Smooth muscle cell of the brain vasculature (primary cell): ENCODE data around the gene PKP4.

Source experiments
- DNase-seq: peaks from one replicate; pipeline ENCODE4 v3.0.0-alpha.2; 2012; ENCODE audit warnings: low read depth, low spot score

Gene PKP4

DNA sequence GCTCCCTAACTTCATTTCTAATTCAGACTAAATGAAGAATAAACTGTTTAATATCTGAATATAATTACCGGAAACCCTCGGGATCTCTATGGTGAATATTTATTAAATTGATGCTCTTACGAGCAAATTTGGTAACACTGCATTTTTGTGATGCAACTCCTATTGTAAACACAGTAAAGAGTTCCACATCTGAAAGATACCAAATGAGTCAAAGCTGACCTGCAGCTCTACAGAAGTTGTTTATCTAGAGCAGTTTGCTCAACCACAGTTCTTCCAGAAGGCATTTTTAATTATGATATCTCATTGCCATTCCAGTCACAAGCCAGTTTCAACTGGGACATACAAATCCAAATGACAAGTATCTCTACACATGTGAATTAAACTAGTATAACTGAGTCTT, 129.7 kb downstream of the PKP4 start:
- DNase-seq = no peak

GRCh38 chr2:158589303-158589702, 132.6 kb downstream of the PKP4 start:
- DNase-seq = no peak

- DNase-seq = no peak
Measured at GRCh38 chr2:158598862-158599517, 142.2 kb downstream of the PKP4 start.

DNA sequence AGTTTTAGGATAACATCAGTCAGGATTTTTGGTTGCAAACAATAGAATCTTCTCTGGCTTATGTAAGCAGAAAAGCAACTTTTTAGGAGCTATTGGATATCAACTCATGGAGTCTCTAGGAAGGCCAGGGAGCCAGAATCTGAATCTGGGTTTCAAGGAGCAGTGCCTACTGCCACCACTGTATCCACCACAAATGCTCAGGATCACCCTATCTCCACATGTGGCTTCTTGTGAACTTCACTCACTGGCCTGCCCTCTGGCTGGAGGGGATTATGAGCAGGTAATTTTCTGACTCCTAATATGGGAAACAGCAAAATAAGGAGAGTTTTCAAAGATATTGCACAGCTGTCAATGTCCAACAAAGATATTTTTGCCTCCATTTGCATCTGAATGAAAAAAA, 142.9 kb downstream of the PKP4 start:
- no peak for DNase-seq

DNA sequence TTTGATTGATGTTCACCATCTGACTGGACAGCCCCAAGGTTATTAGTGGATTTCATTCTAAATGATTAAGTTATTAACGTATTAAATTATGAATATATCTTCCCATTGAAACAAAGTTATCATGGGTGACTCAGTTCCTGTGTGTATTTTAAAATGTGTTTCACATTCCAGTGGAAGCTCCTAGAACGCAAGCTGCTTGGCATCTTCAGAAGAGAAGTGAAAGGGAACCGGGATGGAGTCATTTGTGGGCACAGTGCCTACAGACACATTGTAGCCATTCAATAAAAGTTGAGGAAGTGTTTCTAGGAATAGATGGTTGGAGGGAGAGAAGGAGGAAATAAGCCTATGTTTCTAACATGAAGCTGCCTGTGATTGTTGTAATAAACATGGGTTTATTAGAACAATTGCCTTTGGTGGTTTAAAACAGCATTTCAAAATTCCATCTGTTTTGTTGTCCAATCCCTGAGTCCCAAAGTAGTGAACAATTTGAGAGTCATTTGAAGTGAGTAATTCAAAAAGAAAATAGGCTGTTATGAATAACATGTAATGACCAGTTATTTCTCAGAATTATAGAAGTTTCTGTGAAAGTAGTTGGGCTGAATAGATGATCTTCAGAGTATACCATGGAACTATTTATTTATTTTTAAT, 143.5 kb downstream of the PKP4 start:
- DNase-seq = peak; percentile 59

- DNase-seq = no peak
Measured at GRCh38 chr2:158602027-158602426, 145.3 kb downstream of the PKP4 start.

DNA sequence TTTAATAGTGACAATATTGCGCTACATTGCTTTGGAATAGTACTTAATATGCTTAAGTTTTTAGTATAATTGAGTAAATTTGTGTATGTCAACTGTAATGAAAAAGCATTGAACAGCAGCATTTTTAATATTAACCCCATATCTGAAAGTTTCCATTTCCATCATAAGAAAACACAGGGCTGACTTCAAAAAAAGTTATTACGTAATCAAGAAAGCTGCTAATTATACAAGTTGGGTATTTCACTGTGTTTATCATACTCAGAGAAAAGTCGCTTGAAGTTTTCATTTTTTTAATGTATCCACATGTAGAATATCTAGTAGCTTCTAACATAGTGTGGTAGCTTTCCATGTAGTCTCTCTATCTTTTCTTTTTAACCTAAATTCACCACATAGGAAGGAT, 146.5 kb downstream of the PKP4 start:
- no peak for DNase-seq

DNA sequence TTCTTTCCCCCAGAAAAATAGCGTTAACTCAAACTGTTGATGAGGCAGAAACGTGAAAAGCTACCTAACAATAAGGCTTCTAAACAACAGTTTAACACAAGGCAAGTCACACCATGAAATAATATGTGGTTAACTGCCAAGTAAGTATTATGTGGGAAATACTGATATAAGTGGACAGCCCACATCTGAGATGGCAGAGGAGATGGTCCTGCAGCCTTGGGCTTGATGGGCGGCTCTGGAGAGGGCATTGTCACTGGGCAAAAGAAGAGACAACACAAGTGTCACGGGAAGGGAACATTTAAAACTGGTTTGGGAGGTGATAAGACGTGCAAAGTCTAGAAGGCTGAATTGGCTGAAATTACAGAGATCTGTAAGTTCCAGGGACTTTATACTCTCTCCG, 147.2 kb downstream of the PKP4 start:
- no peak for DNase-seq

DNA sequence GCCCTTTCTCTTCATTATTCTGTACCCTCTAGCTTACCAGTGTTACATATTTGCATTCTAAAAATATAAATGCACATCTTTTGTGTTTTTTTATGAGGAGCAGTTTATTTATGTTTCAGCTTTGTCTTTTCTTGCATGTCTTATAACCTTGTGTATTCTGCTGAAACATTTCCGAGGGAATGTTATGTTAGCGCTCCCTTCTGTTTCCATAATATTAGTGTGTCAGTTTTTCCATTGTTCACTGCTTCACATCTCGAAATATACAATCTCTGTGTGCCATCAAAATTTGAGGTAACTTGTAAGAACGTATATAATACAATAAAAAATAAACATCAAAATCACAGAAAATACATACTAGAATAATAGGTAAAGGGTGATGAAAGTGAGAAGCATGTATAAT, 153.3 kb downstream of the PKP4 start:
- no peak for DNase-seq

- DNase-seq = no peak
Measured at GRCh38 chr2:158616480-158617000, 159.8 kb downstream of the PKP4 start.

DNA sequence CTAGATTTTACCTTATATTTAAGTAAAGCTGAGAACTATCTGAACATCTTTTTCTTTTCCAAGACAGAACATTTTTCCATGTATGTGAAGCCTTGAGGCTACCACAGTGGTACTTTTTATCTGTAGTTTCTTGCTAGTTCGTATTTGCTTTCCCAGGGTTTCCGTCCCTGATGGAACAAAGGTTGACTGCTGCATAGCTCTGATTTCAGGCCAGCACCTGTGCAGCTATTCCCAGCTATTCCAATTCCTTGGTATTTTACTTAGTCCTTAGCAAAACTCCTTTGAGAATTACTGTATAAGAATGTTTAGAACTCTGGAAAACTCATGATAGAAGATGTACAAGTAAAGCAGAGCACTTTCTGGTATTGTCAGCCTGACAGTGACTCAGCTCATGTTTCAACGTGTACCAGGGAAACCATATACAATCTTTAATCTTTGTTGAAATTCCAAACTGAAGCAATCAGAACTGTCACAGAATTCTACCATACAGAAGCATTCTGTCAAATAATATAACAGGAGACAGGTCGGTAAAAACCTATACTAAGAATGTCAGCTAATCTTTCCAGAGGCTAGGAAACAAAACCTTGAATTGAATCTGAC, 162.2 kb downstream of the PKP4 start:
- no peak for DNase-seq

GRCh38 chr2:158619496-158619895, 162.7 kb downstream of the PKP4 start:
- no peak for DNase-seq

DNA sequence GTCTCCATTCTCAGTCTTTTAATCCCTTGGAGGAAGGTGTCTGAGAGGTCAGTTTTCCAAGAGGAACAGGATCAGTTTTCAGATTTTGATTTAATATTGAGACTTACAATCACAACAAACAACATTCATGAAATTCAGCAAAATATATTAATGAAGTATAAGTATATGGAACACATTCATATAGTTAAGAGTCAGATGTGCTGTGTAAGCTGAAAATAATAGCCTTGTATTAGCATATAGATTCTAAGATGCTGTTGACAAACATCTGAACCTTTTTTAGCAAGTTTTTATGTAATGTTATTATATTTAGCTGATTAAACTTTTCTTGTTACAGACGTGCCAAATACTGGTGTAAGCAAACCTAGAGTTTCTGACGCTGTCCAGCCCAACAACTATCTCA, 163.9 kb downstream of the PKP4 start:
- DNase-seq = no peak

- DNase-seq = no peak
Measured at GRCh38 chr2:158624071-158624667, 167.4 kb downstream of the PKP4 start.

GRCh38 chr2:158624961-158625360, 168.2 kb downstream of the PKP4 start:
- DNase-seq = no peak

DNA sequence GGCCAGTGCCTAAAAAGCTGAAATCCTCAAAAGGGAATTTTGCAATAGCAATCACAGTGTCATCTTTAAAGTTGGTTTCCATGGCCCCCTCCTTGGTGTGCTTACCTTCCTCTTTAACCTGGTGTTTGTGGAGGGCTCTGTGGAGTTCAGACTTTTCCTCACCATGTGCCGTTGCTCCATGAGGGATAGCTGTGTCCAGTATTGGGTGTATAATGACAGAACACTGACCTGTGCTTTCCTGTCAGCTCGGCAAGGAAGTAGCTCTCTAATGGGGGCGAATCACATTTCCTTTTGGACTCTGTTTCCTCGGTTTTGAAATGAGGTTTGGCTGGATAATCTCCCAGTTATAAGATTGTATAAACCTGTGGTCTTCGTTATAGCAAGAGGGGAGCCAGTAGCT, 172.4 kb downstream of the PKP4 start:
- no peak for DNase-seq

DNA sequence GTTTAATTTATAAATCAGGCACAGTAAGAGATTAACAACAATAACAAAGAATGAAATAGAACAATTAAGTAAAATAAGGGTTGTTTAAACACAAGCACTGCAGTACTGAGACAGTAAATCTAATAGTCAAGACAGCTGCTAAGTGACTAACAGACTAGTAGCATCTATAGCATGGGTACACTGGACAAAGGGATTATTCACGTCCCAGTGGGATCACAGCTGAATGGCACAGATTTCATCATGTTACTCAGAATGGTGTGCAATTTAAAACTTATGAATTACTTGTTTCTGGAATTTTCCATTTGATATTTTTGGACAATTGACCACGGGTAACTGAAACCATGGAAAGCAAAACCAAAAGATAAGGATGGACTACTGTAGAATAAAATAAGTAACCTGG, 176.5 kb downstream of the PKP4 start:
- DNase-seq = no peak

- no peak for DNase-seq
Measured at GRCh38 chr2:158634627-158635026, 177.9 kb downstream of the PKP4 start.

DNA sequence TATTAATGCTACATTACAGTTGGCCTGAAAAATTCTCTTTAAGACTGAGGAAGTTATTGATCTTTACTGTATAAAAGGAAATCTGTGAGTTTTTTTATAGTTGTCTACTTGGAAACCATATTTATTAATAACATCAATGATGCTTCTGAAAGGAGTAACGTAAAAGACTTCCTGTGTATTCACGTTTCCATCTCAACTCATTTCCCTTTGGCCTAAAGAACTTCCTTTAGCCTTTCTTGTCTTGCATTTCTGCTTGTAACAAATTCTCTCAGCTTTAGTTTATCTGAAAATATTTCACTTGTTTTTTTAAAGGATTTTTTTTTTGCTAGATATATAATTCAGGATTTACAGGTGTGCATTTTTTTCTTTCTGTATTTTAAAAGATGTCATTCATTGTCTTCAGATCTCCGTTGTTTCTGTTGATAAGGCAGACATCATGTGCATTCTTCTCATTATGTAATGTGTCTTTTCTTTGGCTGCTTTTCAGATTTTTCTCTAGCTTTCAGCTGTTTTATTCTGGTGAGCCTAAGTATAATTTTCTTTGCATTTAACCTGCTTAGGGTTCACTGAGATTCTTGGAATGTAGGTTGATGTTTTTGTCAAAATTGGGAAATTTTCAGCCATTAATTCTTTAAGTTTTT, 179.3 kb downstream of the PKP4 start:
- DNase-seq = no peak

DNA sequence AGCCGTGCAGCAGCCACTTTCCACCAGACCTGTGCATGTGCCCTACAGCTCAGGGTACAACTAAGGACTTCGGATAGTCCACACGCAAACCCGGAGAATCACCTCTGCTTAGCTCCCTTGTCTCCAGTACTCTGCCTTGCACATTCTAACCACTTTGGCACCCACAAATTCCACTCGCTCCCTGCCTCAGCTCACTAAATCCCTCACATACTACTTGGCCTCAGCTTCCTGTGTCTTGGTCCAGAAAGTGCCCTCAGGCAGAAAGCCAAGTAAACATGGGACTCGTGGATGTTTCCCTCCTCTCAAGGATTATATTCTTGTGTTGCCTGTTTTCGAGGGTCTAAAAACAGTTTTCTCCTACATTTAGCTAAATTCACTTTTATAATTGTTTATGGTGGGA, 180.6 kb downstream of the PKP4 start:
- DNase-seq = no peak

DNA sequence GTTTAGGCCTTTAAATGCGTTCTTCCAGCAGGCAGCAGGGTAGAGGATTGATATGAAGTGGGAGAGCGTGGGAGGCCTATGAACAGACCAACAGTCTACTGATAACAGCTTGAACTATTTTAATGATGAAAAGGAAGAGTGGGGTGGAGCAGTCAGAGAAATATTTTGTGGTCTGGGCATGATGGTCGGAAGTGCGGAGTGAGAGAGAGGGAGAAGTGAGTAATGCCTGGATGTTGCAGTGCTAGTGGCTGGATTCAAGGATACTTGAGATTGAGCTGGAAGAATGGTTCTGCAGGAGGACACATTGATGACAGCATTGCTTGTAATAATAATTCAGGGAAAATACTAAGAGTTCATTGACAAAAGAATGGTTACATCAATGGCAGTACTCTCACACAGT, 187.4 kb downstream of the PKP4 start:
- no peak for DNase-seq

- DNase-seq = no peak
Measured at GRCh38 chr2:158645299-158645698, 188.5 kb downstream of the PKP4 start.
